ENCODE measurements around the gene FIG4.

DNA sequence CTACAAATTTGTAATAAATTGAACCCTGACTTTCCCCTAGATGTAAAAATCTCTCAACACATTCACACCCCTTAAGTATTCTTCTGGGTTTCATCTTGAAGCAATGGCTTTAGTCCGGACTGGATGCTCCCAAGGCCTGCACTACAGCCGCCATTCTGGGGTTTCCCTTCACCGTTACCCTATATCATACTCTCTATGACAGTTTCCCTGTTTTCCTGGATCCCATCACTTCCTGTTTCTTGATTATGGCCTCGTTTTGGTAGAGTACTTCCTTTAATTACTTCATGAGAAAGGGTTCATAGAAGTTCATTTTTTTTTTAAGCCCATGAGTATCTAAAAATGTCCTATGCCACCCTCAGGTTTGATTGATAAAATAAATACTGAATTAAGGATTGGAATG is 11.7 kb downstream of the FIG4 start:
- TF ChIP-seq, protein P1, sequence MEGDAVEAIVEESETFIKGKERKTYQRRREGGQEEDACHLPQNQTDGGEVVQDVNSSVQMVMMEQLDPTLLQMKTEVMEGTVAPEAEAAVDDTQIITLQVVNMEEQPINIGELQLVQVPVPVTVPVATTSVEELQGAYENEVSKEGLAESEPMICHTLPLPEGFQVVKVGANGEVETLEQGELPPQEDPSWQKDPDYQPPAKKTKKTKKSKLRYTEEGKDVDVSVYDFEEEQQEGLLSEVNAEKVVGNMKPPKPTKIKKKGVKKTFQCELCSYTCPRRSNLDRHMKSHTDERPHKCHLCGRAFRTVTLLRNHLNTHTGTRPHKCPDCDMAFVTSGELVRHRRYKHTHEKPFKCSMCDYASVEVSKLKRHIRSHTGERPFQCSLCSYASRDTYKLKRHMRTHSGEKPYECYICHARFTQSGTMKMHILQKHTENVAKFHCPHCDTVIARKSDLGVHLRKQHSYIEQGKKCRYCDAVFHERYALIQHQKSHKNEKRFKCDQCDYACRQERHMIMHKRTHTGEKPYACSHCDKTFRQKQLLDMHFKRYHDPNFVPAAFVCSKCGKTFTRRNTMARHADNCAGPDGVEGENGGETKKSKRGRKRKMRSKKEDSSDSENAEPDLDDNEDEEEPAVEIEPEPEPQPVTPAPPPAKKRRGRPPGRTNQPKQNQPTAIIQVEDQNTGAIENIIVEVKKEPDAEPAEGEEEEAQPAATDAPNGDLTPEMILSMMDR (IDR thresholded peaks at IDR 0.05; ENCODE audit: insufficient read depth, low read length, poor library complexity, severe bottlenecking): no peak
- TF ChIP-seq EZH2phosphoT487 (conservative IDR thresholded peaks at IDR 0.05; ENCODE audit: low read length): no peak

All from SU-DHL-6 (cell line).